ENCODE measurements around the gene PURA.
A peak's percentile ranks its signal among the peaks of the same experiment; 100 is the strongest.

- 0 out of 2 replicates have a peak, but pooled peaks have one; percentile 14 for TF ChIP-seq EZH2phosphoT487 (IDR thresholded peaks at IDR 0.05; ENCODE audit: insufficient read depth, low read depth)
- TF ChIP-seq EZH2 (IDR thresholded peaks at IDR 0.05; ENCODE audit: insufficient read depth, poor library complexity, severe bottlenecking) = no peak
These were observed 1.2 kb downstream of the PURA start for GRCh38 chr5:140115186-140115500.

Measured in GM23248 (cell line).